PC-9 (cell line): ENCODE data around the gene CHKA. TPM values are rescaled to one million over a fixed set of nuclear protein-coding genes. Genes with fewer than 3 reads are reported as not detected.

Experiments used
- BruUV-seq: library from RNA; stranded (reverse); fragments of 400-500 nt; replicated peaks from 2 replicates; lab custom pipeline; 2021; lab: Mats Ljungman, UMichigan
- CTCF ChIA-PET: fragments of 300-600 bp; sonication (Branson Sonifier 250); formaldehyde crosslinking; loops from one replicate; lab custom pipeline; 2022; ENCODE audit warnings: antibody characterized with exemption; lab: Charles Lee
- POLR2A ChIA-PET: fragments of 300-600 bp; sonication (Branson Sonifier 250); formaldehyde crosslinking; loops from one replicate; lab custom pipeline; 2022; ENCODE audit warnings: antibody characterized with exemption; ENCODE audit not compliant: unreplicated experiment; lab: Charles Lee
- DNase-seq, 2 experiments: peaks; one replicate each; pipeline versions ENCODE4 v3.0.0 to v3.0.0-alpha.2; 2015 to 2022; ENCODE audit warnings: mixed read lengths in 1 of 2
- H2AFZ ChIP-seq: fragments of 200-600 bp; sonication (generic); 2 replicates; pipeline ENCODE4 v1.8.1; 2017; ENCODE audit warnings: antibody characterized with exemption
- H3F3A ChIP-seq: fragments of 200-600 bp; sonication (generic); 2 replicates; pipeline ENCODE4 v1.8.1; 2017; ENCODE audit warnings: antibody characterized with exemption, mild to moderate bottlenecking, low read depth; ENCODE audit not compliant: insufficient read depth
- H3K27ac ChIP-seq: fragments of 200-600 bp; sonication (generic); 2 replicates; pipeline ENCODE4 v1.6.1; 2016; ENCODE audit warnings: mixed run types
- H3K27me3 ChIP-seq: fragments of 200-600 bp; sonication (generic); 2 replicates; pipeline ENCODE4 v1.6.1; 2016; ENCODE audit warnings: low read depth, mixed run types; ENCODE audit not compliant: insufficient read depth
- H3K36me3 ChIP-seq: fragments of 200-600 bp; sonication (generic); 2 replicates; pipeline ENCODE4 v1.6.1; 2016; ENCODE audit warnings: low read depth, mixed run types
- H3K4me1 ChIP-seq: fragments of 200-600 bp; sonication (generic); replicated peaks from 2 replicates; pipeline ENCODE4 v1.6.1; 2016; ENCODE audit warnings: mixed run types; ENCODE audit not compliant: insufficient read depth
- H3K4me2 ChIP-seq: fragments of 200-600 bp; sonication (generic); 2 replicates; pipeline ENCODE4 v1.6.1; 2017; ENCODE audit warnings: mixed run types
- H3K4me3 ChIP-seq: fragments of 200-600 bp; sonication (generic); 2 replicates; pipeline ENCODE4 v1.6.1; 2016; ENCODE audit warnings: mixed run types
- H3K79me2 ChIP-seq: fragments of 200-600 bp; sonication (generic); 2 replicates; pipeline ENCODE4 v1.6.1; 2017; ENCODE audit warnings: low read depth, mixed run types
- H3K9me2 ChIP-seq: fragments of 200-600 bp; sonication (generic); 2 replicates; pipeline ENCODE4 v1.8.1; 2017; ENCODE audit warnings: mild to moderate bottlenecking; ENCODE audit not compliant: insufficient read depth
- H3K9me3 ChIP-seq: fragments of 200-600 bp; sonication (generic); 2 replicates; pipeline ENCODE4 v1.8.1; 2016; ENCODE audit warnings: low read depth; ENCODE audit not compliant: insufficient read depth
- H4K20me1 ChIP-seq: fragments of 200-600 bp; sonication (generic); 2 replicates; pipeline ENCODE4 v1.8.1; 2017; ENCODE audit not compliant: insufficient read depth
- CTCF ChIP-seq: fragments of 200-600 bp; sonication (generic); conservative IDR thresholded peaks from 2 replicates; pipeline ENCODE4 v1.6.1; 2017; ENCODE audit warnings: mixed run types, antibody characterized with exemption, mild to moderate bottlenecking, moderate library complexity
- EZH2 ChIP-seq: fragments of 200-600 bp; sonication (generic); IDR thresholded peaks from 2 replicates; pipeline ENCODE4 v1.8.0; 2017; ENCODE audit warnings: antibody characterized with exemption, low read depth
- intact Hi-C: fragments of 100-400 bp; cut with micrococcal nuclease; formaldehyde crosslinking; loops from one replicate; pipeline ENCODE4 v1.10.0; 2022; ENCODE audit not compliant: unreplicated experiment
- total RNA-seq: library from RNA; stranded (reverse); gene quantifications from 2 replicates; pipeline ENCODE4 v1.2.3, GENCODE V29; 2021

Gene CHKA
- total RNA-seq, 1 experiment from 2014 or later = 90.5 TPM

DNA sequence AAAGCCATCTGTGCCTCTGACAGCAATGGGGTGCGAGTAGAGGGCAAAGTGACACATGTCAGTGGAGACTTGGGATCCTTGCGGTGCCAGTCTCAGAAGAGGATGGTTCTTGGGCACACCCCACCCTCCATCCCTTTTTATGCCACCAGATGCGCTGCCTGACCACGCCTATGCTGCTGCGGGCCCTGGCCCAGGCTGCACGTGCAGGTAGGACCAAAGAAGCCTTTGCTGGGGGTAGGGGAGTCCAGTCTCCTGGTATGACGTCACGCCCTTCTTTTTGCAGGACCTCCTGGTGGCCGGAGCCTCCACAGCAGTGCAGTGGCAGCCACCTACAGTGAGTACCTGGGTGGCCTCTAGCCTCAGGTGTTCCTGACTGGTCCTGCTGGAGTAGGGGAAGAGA is 89.2 kb downstream of the CHKA start:
- no peak overlapping the region for H2AFZ ChIP-seq
- no peak overlapping the region for H3K27ac ChIP-seq
- intact Hi-C loops = no loop called here
- TF ChIP-seq CTCF (no peak), EZH2 (no peak)
- peak overlapping the region; percentile 91; the same call in 1 of the 2 replicates for H3K4me3 ChIP-seq
- H3K27me3 ChIP-seq = no peaks in the 10 kb centered on the region
- H3K4me1 ChIP-seq = peaks cover 36% of the 10 kb centered on the region
- no peak for DNase-seq
- no peaks in the 10 kb centered on the region for H4K20me1 ChIP-seq
- POLR2A ChIA-PET = no interaction called here
- peaks cover 7% of the 10 kb centered on the region; the same call in 1 of the 2 replicates for H3K36me3 ChIP-seq
- no TSS peak for BruUV-seq
- H3K79me2 ChIP-seq = peaks cover 47% of the 10 kb centered on the region
- peak overlapping the region; percentile 83 for H3K4me2 ChIP-seq
- CTCF ChIA-PET = no interaction called here
- H3F3A ChIP-seq = peaks cover 50% of the 10 kb centered on the region
- no peaks in the 10 kb centered on the region for H3K9me3 ChIP-seq
- no peaks in the 10 kb centered on the region for H3K9me2 ChIP-seq

DNA sequence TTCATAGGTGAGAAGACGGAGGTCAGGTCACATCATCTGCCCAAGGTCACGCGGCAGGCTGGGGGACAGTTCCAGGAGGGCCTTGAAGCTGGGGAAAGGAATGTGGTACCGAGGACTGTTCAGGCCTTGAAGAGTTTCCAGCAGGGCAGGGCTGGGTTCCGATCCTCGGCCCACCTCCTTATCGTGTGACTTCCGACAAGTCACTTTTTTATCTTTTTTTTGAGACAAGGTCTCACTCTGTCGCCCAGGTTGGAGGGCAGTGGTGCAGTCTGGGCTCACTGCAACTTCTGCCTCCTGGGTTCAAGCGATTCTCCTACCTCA is 90.1 kb downstream of the CHKA start:
- BruUV-seq = TSS peak; percentile 27
- H3K79me2 ChIP-seq = peaks cover 49% of the 10 kb centered on the region
- POLR2A ChIA-PET = no interaction called here

GRCh38 chr11:68030318-68031143 is 90.7 kb downstream of the CHKA start, which contains the start of gene NDUFS8:
Gene NDUFS8 (plus strand): TSS chr11:68030681. CDS start chr11:68032152, 1,471 bp downstream.
- ChIA-PET CTCF (no interaction called here), POLR2A (interaction anchor here (0.7 kb wide), 1 partner anchor 88 kb away, joined by 4 read pairs; no protein-coding TSS in a partner anchor)
- intact Hi-C loops = loop anchor here (1.0 kb wide), 2 partner anchors 8 to 16 kb away; no protein-coding TSS in a partner anchor

More for the DNA sequence above, 90.1 kb downstream of the CHKA start:
- H3K27me3 ChIP-seq = no peaks in the 10 kb centered on the region
- peaks cover 36% of the 10 kb centered on the region for H3K4me1 ChIP-seq
- no peaks in the 10 kb centered on the region for H4K20me1 ChIP-seq
- no peak for DNase-seq
- CTCF ChIA-PET = no interaction called here
- peaks cover 42% of the 10 kb centered on the region for H3F3A ChIP-seq
- intact Hi-C loops = no loop called here
- H3K36me3 ChIP-seq = peaks cover 7% of the 10 kb centered on the region; the same call in 1 of the 2 replicates
- H3K4me2 ChIP-seq = peak overlapping the region; percentile 83
- H3K9me3 ChIP-seq = no peaks in the 10 kb centered on the region
- peak overlapping the region; percentile 91 for H3K4me3 ChIP-seq
- H2AFZ ChIP-seq = peak overlapping the region; percentile 89
- TF ChIP-seq CTCF (no peak), EZH2 (no peak)
- no peaks in the 10 kb centered on the region for H3K9me2 ChIP-seq
- peak overlapping the region; percentile 3; the same call in 1 of the 2 replicates for H3K27ac ChIP-seq

More at GRCh38 chr11:68030318-68031143, 90.7 kb downstream of the CHKA start, which contains the start of gene NDUFS8:
- no peak for TF ChIP-seq CTCF
- no peak for TF ChIP-seq EZH2
- no peaks in the 10 kb centered on the region for H3K9me2 ChIP-seq
- H3K27me3 ChIP-seq = no peaks in the 10 kb centered on the region
- H3K4me2 ChIP-seq = peak within 1 kb of the TSS; percentile 99
- peak within 1 kb of the TSS; percentile 87 for H3K27ac ChIP-seq
- H3F3A ChIP-seq = peaks cover 40% of the 10 kb centered on the region
- H3K36me3 ChIP-seq = peaks cover 7% of the 10 kb centered on the region; the same call in 1 of the 2 replicates
- peak; percentile 96 to 99 for DNase-seq
- H3K9me3 ChIP-seq = no peaks in the 10 kb centered on the region
- H3K4me1 ChIP-seq = peaks cover 36% of the 10 kb centered on the region
- BruUV-seq = no TSS peak
- peak within 1 kb of the TSS; percentile 89 for H2AFZ ChIP-seq
- peak within 1 kb of the TSS; percentile 91 for H3K4me3 ChIP-seq
- H3K79me2 ChIP-seq = peaks cover 49% of the 10 kb centered on the region
- no peaks in the 10 kb centered on the region for H4K20me1 ChIP-seq
